Retinal pigment epithelial cell (primary cell): ENCODE data around the gene SLC5A5.
"Not testable (repeated sequence)": the region's sequence is repeated elsewhere in the genome, so short reads cannot be mapped to it uniquely, and the experiment has no call there.

Experiments used
- DNase-seq: peaks from one replicate; pipeline ENCODE4 v3.0.0-alpha.2; 2010; ENCODE audit warnings: low read depth
- H3K4me3 ChIP-seq: 2 replicates; pipeline ENCODE4 v1.5.1; 2011; ENCODE audit warnings: mild to moderate bottlenecking, low read length, control low read depth, moderate library complexity
- TF ChIP-seq, protein P1 (sequence below): conservative IDR thresholded peaks from 2 replicates; pipeline ENCODE4 v1.5.1; 2011; ENCODE audit warnings: low read depth, low read length, control low read depth, inconsistent platforms

Gene SLC5A5

GRCh38 chr19:17910791-17911360, 39.1 kb downstream of the SLC5A5 start:
- TF ChIP-seq, protein P1, sequence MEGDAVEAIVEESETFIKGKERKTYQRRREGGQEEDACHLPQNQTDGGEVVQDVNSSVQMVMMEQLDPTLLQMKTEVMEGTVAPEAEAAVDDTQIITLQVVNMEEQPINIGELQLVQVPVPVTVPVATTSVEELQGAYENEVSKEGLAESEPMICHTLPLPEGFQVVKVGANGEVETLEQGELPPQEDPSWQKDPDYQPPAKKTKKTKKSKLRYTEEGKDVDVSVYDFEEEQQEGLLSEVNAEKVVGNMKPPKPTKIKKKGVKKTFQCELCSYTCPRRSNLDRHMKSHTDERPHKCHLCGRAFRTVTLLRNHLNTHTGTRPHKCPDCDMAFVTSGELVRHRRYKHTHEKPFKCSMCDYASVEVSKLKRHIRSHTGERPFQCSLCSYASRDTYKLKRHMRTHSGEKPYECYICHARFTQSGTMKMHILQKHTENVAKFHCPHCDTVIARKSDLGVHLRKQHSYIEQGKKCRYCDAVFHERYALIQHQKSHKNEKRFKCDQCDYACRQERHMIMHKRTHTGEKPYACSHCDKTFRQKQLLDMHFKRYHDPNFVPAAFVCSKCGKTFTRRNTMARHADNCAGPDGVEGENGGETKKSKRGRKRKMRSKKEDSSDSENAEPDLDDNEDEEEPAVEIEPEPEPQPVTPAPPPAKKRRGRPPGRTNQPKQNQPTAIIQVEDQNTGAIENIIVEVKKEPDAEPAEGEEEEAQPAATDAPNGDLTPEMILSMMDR = no peak
- H3K4me3 ChIP-seq = no peak overlapping the region

DNA sequence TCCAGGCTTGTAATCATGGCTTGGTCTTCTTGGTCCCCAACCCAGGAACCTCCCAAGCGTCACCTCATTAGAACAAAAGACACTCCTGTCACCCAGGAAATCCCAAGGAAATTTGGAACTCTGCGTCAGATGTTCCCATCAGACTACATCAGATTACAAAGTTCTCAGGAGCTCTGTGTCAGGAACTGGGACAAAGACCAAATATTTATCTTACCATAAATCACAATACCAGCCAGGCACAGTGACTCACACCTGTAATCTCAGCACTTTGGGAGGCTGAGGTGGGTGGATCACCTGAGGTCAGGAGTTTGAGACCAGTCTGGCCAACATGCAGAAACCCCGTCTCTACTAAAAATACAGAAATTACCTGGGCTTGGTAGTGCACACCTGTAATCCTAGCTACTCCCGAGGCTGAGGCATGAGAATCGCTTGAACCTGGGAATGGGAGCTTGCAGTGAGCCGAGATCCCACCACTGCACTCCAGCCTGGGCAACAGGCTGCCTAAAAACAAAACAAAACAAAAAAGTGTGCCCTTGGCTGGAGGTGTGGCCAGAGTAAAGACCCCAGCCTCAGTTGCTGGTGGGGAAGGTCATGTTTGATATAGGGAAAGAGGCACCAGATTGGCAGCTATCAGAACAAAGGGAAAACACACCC, 44.3 kb downstream of the SLC5A5 start:
- TF ChIP-seq, protein P1 = no peak
- H3K4me3 ChIP-seq = no peak overlapping the region
- no peak for DNase-seq

More at GRCh38 chr19:17910791-17911360, 39.1 kb downstream of the SLC5A5 start:
- no peak for DNase-seq

- DNase-seq = not testable (repeated sequence)
These were observed 46.4 kb downstream of the SLC5A5 start for GRCh38 chr19:17918151-17918550.

DNA sequence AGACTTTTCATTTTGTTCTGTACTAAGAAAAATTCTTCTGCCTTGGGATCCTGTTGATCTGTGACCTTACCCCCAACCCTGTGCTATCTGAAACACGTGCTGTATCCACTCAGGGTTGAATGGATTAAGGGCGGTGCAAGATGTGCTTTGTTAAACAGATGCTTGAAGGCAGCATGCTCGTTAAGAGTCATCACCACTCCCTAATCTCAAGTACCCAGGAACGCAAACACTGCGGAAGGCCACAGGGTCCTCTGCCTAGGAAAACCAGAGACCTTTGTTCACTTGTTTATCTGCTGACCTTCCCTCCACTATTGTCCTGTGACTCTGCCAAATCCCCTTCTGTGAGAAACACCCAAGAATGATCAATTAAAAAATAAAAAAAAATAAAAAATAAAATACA, 47.4 kb downstream of the SLC5A5 start:
- DNase-seq, H3K4me3 ChIP-seq: not testable (repeated sequence)

More at GRCh38 chr19:17918151-17918550, 46.4 kb downstream of the SLC5A5 start:
- H3K4me3 ChIP-seq = not testable (repeated sequence)

DNA sequence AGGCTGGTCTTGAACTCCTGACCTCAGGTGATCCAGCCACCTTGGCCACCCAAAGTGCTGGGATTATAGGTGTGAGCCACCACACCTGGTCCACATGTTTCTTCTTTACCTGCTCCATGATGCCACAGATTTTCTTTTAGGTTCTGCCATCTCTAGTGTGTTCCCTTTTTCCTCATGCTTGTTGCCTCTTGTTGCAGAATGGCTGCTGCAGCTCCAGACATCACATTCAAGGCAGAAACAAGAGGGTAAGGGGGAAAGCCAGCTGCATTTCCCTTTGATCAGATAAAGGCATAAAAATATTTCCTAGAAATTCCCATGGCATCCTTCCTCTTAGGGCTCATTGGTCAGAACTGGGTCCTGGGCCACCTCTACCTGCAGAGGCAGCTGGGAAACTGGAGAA, 48.8 kb downstream of the SLC5A5 start:
- no peak for DNase-seq
- H3K4me3 ChIP-seq = no peak overlapping the region
- TF ChIP-seq, protein P1 = no peak

DNA sequence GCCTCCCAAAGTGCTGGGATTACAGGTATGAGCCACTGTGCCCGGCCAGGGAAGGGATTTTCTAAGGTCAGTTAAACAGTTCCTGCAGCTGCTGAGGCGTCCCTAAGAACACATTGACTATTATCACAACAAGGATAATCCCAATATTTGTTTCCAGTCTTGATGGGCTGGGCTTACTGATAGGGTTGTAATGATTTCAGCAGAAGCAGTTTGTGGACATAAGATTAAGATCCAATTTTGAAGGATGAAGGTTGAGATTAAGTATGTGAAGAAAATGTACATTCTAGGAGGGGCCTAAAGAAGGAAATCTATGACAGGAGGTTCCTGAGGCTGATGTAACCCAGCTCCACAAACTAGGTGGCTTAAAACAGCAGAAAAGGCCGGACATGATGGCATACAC, 50.4 kb downstream of the SLC5A5 start:
- TF ChIP-seq, protein P1 = no peak
- H3K4me3 ChIP-seq = no peak overlapping the region
- DNase-seq = no peak

DNA sequence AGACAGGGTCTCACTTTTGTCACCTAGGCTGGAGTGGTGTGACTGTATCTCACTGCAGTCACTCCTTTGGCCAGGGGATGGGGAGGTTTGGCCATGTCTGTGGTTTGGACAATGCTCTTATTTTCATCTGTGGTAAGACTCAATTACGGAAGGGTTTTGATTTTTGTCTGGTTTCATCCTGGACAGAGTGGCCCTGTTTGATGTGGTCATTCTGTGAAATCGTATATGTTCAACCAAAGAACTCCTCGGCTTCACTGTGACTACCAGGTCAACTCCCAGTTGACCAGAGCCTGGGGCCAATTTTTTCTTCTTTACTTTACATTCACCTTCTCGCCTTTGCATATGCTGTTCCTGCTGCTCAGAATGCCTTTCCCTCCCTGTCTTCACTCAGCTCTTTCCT, 54.3 kb downstream of the SLC5A5 start:
- TF ChIP-seq, protein P1 = no peak
- DNase-seq = no peak
- no peak overlapping the region for H3K4me3 ChIP-seq

DNA sequence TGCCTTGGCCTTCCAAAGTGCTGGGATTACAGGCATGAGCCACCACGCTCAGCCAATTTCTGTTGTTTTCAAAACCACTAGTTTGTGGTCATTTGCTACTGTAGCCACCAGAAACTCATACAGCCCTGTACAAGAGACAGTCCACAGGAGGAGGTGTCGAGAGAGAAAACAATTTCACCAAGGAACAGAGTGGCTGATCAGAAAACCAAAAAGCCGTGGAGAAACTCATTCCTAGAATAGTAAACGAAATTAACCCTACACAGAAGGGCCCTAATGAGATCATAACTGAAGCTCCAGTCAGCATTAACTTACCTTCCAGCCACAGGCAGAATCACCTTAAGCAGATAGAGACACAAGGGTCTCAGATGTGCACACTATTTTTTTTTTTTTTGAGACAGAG, 57.3 kb downstream of the SLC5A5 start:
- no peak for DNase-seq
- TF ChIP-seq, protein P1 = no peak
- H3K4me3 ChIP-seq = no peak overlapping the region
